NT2/D1 (cell line): Measurements from ENCODE around the gene TMEM169.
"Not testable (repeated sequence)": the region's sequence is repeated elsewhere in the genome, so short reads cannot be mapped to it uniquely, and the experiment has no call there.

ENCODE experiments used
- YY1 ChIP-seq: IDR thresholded peaks from 2 replicates; pipeline ENCODE4 v1.6.1; 2011; ENCODE audit not compliant: insufficient read length, insufficient read depth
- ZNF274 ChIP-seq: IDR thresholded peaks from 2 replicates; pipeline ENCODE4 v1.6.1; 2011; ENCODE audit warnings: mild to moderate bottlenecking, low read depth, low read length

- not testable (repeated sequence) for TF ChIP-seq ZNF274, YY1
Observed at GRCh38 chr2:216080048-216080447, 1.7 kb upstream of the TMEM169 start.
